NCI-H2196 (cell line): ENCODE results near the gene LIPG.
"Not testable (repeated sequence)": the region's sequence is repeated elsewhere in the genome, so short reads cannot be mapped to it uniquely, and the experiment has no call there.

Experiments
- DNase-seq: peaks from one replicate; lab custom pipeline; 2025; ENCODE audit not compliant: unreplicated experiment; lab: John Stamatoyannopoulos, UW

The LIPG gene

DNA sequence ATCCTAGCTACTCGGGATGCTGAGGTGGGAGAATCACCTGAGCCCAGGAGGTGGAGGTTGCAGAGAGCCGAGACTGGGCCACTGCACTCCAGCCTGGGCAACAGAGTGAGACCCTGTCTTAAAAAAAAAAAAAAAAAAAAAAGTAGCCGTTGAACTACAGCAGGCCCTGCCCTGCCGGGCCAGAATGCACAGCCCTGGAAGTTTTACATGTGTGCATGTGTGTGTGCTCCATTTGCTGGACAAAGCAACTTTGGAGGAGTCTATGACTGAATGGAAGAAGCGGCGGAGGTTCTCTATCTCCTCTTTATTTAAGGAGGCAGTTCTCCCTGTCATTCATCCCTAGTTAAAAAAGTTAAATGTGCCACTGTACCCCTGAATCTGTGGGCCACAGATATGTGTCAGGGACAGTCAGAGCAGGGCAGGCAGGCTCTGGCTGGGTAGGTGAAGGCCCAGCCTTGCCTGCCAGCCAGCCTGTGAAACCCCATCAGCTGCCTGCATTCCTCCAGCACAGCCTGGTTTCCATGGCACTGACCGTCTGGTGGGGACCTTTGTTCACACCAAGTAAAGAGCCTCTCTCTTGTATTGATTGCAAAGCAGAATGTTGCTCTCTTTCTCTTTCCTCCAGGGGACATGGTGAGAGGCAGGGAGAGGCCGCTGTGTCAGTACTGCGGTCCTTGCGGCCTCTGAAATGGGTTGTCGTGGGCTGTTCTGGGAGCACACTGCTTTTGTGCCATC lies 10.9 kb downstream of the LIPG start:
- no peak for DNase-seq

GRCh38 chr18:49573835-49574234 lies 12.0 kb downstream of the LIPG start:
- no peak for DNase-seq

GRCh38 chr18:49579041-49579440 lies 17.2 kb downstream of the LIPG start:
- DNase-seq: not testable (repeated sequence)

DNA sequence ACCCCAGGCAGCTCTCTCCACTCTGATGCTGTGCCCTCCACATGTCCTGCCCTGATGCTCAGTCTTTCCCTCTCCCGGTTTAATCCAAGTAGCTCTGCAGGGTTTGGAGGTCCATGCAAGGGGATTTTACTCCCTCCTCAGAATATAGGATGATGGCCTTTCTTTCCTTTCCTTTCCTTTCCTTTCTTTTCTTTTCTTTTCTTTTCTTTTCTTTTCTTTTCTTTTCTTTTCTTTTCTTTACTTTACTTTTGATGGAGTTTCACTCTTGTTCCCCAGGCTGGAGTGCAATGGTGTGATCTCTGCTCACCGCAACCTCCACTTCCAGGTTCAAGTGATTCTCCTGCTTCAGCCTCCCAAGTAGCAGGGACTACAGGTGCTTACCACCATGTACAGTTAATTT lies 17.7 kb downstream of the LIPG start:
- not testable (repeated sequence) for DNase-seq

GRCh38 chr18:49580279-49580678 lies 18.4 kb downstream of the LIPG start:
- DNase-seq: no peak

GRCh38 chr18:49581371-49581770 lies 19.5 kb downstream of the LIPG start:
- no peak for DNase-seq

GRCh38 chr18:49582579-49582978 lies 20.7 kb downstream of the LIPG start:
- DNase-seq: no peak

DNA sequence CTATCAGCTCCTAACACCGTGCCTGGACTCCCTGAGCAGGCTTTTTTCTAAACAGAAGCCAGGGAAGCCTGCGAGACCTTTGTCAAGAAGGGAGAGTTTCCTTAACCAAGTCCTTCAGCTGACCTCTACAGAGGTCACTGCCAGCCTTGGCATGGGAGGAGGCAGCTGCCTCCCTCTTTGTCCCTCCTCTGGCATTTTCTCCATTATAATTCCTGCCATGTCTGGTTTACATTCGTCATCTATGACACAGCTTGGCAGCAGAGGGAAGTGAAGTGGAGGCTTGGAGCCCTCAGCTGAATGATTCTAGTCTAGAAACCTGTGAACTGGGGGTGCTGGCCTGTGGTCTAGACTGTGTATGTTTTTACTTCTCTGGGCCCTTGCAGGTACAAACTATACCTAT lies 22.5 kb downstream of the LIPG start:
- DNase-seq: no peak

DNA sequence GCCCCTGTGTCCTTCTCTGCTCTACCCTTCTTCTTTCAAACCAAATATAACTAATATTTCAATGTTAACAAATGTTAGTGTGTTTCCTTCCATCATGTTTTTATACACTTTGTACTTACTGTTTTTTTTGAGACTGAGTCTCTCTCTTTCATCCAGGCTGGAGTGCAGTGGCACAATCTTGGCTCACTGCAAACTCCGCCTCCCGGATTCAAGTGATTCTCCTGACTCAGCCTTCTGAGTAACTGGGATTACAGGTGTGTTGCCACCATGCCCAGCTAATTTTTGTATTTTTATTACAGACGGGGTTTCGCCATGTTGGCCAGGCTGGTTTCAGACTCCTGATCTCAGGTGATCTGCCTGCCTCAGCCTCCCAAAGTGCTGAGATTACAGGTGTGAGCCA lies 23.1 kb downstream of the LIPG start:
- not testable (repeated sequence) for DNase-seq

DNA sequence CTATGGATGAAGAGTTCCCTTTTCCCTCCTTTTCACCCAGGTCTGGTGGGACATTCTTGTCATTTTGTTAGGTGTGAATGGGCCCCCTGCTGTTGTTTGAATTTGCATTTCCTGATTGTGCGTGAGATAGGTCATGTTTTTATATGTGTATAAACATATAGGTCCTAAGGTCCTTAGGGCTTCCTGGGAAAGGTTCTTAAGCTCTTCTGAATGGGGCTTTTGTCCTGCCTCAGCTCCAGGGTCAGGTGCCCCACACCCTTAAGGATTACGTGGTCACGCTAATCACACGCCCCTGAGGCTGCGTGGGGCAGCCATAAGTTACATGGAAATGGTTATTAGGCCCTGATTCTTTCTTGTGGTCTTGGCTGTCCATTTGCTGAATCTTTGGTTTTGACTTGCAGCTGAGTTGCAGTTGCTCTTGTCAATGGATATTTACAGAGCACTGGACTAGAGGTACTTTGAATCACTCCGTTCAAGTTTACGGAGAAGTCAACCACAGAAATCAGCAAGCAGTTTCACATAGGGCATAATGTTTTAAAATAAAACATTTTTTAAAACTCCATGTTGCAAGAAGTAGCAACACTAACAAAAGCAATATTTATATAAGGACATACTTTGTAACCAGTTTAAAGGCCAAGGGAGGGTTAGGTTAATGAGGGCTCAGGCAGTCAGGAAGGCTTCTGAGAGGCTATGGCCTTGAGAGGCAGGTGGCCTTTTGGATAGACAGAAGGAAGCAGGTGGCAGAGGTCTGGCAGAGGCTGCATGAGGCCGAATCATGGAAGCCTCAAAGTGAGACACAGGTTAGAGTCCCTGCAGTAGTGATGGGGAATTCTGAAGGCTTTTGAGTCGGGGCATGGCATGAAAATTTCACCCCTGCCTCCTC lies 24.2 kb downstream of the LIPG start:
- peak; percentile 11 for DNase-seq

DNA sequence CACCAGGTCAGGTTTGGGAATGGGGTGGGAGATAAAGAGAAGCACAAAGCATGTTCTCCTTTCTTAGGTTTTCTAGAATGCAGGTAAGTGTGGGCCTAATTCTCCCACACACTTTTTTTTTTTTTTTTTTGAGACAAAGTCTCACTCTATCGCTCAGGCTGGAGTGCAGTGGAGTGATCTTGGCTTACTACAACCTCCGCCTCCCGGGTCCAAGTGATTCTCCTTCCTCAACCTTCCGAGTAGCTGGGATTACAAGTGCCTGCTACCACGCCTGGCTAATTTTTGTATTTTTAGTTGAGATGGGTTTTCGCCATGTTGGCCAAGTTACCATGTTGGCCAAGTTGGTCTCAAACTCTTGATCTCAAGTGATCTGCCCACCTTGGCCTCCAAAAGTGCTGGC lies 26.3 kb downstream of the LIPG start:
- no peak for DNase-seq

DNA sequence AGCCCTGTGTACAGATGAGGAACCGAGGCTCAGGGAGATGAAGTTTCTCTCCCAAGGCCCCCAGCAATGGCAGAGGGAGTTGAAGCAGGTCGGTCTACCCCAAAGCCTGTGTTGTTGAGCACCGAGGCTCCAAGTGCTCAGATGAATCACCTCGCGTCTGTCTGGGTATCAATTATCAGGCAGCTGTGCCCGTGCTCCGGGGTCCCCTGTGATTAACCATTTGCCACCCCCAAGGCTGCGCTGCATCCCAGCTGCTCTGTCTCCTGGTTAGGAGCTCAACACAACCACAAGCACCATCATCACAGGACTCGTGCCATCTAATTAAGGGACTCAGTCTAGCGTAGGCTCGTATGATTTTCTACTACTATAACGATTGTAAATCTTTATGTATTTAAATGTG lies 27.1 kb downstream of the LIPG start:
- no peak for DNase-seq

GRCh38 chr18:49590608-49591007 lies 28.8 kb downstream of the LIPG start:
- no peak for DNase-seq

GRCh38 chr18:49591271-49591670 lies 29.4 kb downstream of the LIPG start:
- no peak for DNase-seq

DNA sequence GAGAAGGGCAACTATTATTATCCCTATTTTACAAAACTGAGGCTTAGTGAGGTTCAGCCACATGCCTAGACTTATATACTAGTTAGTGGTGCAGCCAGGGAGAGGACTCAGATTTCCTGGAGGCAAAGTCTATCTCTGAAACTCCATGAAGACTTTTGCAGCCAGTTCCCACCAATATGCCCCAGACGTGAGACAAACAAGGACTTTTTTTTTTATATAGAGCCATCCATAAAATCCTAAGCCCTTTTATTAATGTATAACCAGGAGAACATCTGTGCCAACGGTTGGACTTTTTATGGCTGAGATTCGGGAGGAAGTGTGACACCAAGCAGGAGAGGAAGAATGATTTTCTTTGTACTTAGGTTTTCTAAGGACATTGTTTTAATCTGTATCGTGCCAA lies 29.9 kb downstream of the LIPG start:
- DNase-seq: no peak

DNA sequence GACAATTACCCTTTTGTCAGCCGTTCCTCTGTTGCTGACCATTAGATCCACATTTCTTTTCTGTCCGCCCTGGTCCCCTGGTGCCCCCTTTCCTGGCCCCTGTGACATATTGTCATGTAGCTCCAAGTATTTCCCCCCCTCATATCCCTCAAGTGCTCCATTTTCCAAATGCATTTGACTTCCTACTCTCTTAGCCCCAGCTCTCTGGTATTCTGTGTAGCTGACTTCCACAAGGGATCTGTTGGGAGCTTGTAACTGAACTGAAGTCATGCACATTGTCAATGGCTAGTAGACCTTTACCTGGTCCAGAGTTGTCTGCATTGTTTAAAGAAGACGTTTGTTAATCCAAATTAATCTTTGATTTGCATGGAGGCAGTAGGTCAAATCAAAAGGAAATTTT lies 34.8 kb downstream of the LIPG start:
- no peak for DNase-seq

- peak; percentile 36 for DNase-seq
Observed at GRCh38 chr18:49597157-49597931, 35.5 kb downstream of the LIPG start.

DNA sequence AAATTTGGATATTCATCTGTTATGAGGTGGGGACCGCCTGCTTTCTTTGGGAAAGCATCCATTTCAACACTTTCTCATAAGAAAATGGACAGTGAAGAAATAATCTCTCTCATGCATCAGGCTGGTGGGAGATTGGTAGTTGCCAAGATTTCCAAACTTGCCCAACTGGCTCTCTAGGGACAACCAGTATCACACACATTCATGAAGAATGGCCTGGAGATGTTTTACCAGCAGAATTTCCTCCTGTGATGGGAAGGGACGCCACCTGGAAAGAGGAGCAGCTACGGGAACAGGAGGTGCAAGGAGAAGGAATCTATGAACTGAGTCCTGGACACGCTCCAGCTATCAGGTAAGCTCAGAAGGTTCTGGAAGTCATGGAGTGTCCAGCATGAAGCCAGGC lies 39.4 kb downstream of the LIPG start:
- DNase-seq: no peak

GRCh38 chr18:49608366-49609255 lies 46.8 kb downstream of the LIPG start:
- no peak for DNase-seq

DNA sequence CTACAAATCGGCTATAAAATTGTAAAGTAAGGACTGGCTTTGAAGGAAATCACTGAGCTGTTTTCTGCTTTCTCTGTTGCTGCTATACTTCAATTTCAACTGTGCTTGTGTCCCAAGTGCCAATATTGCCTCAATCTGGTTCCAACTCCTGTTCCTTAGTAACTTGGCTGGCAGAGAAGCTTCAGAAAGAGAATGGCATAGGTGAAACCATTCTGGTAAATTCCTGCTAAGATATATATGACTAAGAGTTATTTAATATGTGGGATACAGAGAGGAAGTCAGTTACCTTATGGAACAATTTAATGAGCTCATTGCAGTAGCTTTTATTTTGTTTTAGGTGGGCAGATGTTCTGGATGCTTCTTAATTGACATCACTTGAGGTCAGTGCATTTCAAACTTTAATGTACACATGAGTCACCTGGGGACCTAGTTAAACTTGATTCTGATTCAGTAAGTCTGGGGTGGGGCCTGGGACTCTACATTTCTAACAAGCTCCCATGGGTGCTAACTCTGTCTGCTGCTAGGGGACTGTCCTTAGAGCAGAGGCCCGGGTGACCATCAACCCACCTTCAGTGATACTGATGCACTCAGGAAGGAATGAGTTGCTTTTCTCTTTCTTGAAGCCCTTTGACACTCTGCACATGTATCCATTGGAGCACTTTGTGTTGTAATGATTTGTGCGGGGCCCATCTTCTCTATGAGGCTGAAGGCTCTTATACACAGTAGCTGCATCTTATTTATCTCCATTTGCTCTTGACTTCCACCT lies 47.6 kb downstream of the LIPG start:
- DNase-seq: no peak
